NCI-H146 treated with DMSO at 0.1 percent for 48 hours (cell line): ENCODE results near the gene TMEM126A.
"Not testable (repeated sequence)": the region's sequence is repeated elsewhere in the genome, so short reads cannot be mapped to it uniquely, and the experiment has no call there.

Experiments used
- DNase-seq: peaks from one replicate; lab custom pipeline; 2025; ENCODE audit not compliant: unreplicated experiment; lab: John Stamatoyannopoulos, UW

The TMEM126A gene

DNA sequence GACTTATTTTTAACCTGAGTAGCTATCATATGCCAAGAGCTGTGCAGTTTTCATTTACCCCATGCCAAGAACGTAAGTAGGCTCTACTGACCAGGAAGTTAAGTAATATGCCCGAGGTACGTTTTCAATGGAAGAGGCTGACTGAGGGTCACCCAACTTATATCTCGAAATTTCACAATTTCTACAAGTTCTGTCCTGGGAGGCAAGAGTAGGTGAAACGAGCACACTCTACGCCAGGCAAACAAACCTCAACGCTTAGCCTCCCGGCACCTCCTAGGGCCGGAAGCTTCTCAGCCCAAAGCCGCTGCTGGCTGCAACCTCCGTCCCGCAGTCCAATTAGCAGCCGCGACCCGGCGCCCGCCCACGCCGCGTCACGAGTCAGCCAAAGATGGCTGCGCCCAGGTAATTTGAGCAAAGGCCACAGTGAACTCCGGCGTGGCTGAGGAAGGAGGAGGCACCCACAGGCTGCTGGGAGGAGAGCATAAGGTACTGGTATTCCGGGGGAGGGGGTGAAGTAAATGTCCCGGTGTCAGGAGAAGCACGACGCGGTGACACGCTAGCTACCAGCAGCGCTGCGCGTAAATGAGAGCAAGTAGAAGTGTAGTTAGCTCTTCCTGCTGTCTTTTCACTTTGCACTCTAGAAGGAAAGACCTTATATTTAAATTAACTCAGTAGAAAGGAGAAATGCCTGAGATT lies at the start of gene TMEM126A:
Gene TMEM126A (plus strand): TSS at position 364 of the 696 bp plus-strand sequence. CDS start 2,289 bp downstream, outside the sequence.
- peak; percentile 85 for DNase-seq

DNA sequence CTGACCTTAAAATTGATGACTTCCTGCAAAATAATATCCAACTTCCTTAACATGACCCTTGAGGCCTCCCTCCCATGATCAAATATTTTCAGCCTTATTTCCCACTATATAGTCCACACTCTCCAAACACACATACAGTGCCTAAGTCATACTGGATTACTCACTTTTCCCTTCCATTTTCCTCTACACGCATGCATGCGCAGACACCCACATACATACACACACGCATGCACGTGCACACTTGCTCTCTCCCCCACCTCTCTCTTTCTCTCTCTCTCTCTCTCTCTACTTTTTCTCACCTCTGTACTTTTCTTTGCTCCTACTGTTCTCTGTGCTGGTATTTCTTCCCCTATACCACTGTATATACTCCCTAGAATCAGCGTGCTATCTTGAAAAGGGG lies 48.7 kb upstream of the TMEM126A start:
- no peak for DNase-seq

DNA sequence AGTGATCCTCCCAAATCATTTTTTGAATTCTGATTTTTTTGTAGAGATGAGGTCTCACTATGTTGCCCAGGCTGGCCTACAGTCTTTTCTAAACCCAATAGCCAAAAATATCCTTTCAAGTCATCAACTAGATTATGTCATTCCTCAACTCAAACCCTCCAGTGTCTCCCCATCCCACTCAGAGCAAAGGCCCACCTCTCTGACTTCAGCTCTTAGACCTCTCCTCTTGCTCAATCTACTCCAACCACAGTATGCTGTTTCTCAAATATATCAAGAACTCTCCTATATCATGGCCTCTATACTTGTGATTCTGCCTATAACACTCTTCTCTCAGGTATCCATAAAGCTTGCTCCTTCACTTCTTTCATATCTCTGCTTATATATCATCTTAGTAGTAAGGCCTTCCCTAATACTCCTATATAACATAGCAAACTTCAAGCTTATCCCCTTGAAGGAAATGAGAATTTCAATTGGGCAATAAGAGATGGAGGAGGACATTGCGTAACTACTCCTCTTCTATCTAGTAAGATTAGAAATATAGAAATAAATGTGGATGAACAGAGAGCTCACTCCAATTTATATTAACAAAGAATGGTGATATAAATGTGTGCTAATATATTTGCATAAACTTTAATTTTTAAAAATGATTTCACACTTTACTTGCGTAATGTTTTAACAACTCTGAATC lies 45.1 kb upstream of the TMEM126A start:
- no peak for DNase-seq

DNA sequence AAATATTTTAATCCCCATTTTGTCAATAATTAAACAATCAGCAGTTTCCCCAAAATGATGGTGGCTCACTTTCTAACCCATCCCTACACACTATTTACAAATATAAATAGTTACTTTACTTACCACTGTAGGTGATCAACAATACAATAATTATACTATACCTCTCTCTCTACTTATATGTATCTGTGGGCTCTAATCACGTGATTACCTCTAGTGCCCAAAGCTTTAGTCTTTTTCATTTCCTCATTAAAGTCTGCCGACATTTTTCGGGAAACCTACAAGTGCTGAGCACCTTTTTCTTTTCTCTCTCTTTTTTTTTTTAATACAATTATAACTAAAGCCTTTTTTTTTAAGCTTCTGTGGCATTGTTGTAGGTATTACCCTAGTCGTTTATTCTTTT lies 44.5 kb upstream of the TMEM126A start:
- no peak for DNase-seq

DNA sequence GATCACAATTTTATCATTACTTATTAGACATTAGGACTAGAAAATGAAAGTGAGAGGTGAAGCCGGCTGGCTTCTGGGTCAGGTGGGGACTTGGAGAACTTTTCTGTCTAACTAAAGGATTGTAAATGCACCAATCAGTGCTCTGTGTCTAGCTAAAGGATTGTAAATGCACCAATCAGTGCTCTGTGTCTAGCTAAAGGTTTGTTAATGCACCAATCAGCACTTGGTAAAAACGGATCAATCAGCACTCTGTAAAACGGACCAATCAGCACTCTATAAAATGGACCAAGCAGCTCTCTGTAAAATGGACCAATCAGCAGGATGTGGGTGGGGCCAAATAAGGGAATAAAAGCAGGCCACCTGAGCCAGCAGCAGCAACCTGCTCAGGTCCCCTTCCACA lies 41.5 kb upstream of the TMEM126A start:
- not testable (repeated sequence) for DNase-seq

DNA sequence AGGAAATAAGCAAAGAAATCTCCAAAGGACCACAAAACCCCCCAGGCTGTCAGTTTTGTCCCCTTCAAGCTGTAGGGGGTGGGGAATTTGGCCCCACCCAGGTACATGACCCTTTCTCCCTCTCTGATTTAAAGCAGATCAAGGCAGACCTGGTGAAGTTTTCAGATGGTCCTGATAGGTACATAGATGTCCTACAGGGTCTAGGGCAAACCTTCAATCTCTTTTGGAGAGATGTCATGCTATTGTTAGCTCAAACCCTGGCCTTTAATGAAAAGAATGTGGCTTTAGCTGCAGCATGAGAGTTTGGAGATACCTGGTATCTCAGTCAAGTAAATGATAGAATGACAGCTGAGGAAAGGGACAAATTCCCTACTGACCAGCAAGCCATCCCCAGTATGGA lies 39.1 kb upstream of the TMEM126A start:
- DNase-seq, result not testable (repeated sequence)

DNA sequence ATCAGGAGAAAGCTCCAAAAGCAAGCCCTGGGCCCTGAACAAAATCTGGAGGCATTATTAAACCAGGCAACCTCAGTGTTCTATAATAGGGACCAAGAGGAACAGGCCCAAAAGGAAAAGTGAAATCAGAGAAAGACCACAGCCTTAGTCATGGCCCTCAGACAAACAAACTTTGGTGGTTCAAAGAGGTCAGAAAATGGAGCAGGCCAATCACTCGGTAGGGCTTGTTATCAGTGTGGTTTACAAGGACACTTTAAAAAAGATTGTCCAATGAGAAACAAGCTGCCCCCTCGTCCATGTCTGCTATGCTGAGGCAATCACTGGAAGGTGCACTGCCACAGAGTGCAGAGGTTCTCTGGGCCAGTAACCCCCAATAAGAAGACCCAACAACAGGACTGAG lies 38.5 kb upstream of the TMEM126A start:
- DNase-seq, result not testable (repeated sequence)

DNA sequence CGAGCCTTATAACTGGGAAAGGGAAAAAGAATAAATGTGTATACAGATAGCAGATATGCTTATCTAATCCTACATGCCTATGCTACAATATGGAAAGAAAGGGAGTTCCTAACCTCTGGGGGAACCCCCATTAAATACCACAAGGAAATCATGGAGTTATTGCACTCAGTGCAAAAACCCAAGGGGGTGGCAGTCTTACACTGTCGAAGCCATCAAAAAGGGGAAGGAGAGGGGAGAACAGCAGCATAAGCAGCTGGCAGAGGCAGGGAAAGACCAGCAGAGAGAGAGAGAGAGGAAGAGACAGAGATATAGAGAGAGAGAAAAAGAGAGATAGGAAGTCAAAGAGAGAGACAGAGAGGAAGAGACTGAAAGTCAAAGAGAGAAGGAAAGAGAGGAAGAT lies 36.1 kb upstream of the TMEM126A start:
- DNase-seq, result not testable (repeated sequence)

DNA sequence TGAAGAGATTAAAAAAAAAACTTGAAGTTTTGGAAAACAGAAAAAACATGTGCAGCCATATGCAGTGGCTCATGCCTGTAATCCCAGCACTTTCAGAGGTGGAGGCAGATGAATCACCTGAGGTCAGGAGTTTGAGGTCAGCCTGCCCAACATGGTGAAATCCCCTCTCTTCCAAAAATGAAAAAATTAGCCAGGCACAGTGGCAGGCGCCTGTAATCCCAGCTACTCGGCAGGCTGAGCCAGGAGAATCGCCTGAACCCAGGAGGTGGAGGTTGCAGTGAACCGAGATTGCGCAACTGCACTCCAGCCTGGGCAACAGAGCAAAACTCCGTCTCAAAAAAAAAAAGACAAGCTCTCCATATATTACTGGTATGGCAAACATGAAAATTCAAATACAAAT lies 28.3 kb upstream of the TMEM126A start:
- DNase-seq, result no peak

DNA sequence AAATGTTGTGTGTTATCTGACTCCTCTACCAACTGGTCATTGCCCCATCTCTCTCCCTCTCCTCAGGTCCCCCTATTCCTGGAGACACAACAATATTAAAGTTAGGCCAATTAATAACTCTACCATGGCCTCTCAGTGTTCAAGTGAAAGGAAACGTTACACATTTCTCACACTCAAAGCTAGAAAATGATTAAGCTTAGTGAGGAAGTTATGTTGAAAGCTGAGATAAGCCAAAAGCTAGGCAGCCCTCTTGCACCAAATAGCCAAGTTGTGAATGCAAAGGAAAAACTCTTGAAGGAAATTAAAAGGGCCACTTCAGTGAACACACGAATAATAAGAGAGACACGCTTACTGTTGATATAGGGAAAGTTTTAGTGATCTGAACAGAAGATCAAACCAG lies 27.5 kb upstream of the TMEM126A start:
- no peak for DNase-seq

DNA sequence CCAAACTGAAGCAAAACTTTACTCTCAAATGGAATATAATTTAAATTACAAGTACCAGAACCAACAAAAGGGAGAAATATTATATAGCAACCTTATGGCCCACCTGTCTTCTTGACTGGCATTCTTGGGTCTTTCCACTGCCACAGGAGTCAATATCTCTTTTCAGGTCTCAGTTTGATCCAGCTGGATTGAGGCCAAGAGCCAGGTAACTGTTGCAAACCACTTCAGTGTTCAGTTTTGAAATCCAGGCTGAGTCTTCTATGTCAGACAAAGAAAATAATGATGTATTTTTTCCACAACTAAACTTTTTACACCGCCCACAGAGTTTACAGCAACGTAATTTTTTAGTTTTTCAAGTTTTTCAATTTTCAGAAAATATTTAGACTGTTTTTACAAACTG lies 21.3 kb upstream of the TMEM126A start:
- no peak for DNase-seq

DNA sequence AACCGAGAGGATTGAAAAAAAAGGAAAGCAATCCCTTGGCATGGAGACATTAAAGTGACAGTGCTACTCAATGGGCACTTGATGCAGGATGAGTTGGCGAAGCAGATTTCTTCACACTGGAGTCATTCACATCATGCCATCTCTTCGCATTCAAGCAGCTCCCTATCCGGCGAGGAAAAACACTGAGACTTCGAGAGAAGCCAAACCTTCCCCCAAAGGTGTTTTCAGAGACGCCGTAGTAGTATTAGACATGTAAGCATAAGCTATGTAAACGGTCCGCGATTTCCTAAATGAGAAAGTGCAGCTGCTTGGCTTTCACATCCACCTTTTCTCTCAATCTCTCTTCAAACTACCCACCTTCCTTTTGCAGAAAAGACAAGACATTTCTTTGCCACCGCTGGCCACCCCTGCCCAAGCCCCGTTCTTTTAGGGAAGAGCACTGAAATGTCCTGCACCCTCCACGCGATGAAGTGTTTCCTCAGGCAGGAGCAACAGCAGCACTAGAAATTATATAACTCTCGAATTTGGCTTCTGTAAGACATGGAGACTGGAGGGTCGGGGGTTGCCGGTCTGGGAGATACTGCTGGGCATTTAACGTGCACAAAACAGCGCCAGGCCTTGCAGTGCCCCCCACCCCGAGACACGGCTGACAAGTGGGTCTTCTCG lies 20.3 kb upstream of the TMEM126A start, which contains the start of gene DLG2:
Gene DLG2 (minus strand): TSS at position 13 of the 666 bp plus-strand sequence.
- no peak for DNase-seq

DNA sequence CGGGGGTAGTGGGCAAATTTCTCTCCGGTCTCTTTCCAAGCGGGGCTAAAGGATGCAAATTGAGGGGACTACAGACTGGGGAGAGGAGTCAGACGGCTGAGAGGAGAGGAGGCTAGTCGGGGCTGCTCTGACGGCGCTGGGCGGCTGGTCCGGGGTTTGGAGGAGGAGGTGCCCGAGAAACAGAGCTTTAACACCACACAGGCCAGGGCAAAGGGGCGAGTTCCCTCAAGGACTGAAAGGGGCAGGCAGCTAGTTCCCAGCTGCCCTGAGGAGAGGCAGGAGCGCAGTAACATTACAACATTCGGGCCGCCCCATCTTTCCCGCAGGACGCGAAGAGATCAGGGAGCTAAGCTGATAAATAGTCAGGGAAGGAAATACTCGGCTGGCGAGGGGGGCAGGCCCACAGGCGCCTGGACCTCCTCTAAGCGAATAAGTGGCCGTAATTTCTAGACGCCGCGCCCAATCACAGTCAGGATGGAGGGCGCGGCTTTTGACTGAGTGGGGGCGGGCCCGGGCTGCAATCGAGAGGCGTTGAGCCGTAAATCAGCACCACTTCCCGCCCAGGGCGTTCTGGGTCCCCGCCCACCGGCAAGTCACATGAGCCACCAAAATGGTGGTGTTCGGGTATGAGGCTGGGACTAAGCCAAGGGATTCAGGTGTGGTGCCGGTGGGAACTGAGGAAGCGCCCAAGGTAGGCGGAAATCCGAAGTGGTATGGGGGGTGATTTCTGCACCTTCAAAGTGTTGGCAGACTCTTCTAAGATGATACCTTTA lies 19.6 kb upstream of the TMEM126A start, which contains the start of gene TMEM126B:
Gene TMEM126B (plus strand): TSS at position 596 of the 773 bp plus-strand sequence. CDS start 15 bp downstream, at position 611.
- peak; percentile 97 for DNase-seq

DNA sequence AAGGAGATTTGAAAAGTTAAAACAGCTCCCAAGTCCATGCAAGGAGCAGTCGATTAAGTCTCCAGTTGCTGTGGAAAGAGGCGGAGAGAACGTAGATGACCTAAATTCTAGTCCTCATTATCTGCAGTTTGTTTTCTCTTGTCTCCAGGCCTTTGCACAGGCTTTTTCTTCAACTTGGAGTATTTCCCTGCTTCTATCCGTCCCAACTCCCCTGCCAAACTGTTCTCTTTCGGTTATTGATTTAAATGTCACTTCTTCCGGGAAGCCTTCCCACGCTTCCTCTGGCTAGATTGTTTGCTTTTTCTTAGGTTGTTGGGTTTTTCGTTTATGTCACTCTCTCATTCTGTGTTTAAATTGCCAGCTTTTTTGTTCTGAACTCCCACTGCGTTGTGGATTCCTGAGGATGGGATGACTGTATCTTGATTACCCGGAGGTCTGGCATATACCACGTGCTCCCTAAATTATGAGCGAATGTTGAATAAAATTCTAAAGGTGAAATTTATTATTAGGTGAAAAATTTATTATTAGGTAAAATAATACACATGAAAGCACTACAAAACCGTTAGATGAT lies 18.9 kb upstream of the TMEM126A start:
- DNase-seq, result no peak

DNA sequence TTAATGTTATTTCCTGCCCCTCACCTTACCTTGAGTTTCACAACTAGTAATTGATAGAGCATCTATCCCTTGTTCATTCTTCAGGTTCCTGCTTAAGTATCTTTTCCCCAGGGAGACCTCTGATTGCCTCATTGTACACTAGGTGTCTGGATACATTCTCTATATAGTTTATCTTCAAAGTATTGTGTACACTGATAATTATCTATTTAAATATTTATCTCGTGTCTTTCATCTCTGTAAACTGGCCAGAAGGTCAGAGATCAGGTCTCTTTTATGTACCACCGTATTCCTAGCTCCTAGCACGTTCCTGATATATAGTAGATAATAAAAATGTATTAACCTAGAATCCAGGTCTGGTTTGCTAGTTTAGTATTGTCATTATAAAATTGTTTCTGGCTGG lies 13.0 kb upstream of the TMEM126A start:
- no peak for DNase-seq

DNA sequence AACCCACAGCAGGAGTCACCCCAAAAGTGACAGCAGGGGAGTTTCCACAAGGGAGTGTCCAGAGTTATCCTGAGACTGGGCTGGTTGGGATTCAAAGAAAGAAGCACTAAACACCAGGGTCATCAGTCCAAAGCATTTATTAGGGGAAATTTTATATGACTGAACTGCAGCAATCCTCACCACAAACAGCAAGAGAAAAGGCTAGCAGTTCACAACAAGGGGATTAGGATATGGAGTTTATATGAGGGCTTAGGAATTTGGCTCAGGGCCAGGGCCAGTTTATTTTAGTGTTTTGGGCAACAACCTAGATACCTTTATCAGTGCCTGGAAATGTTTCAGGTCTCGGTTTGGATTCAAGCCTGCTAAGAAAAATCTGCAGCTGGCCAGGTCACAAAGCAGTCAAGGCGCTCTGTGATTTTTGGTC lies 4.6 kb upstream of the TMEM126A start:
- DNase-seq, result no peak

DNA sequence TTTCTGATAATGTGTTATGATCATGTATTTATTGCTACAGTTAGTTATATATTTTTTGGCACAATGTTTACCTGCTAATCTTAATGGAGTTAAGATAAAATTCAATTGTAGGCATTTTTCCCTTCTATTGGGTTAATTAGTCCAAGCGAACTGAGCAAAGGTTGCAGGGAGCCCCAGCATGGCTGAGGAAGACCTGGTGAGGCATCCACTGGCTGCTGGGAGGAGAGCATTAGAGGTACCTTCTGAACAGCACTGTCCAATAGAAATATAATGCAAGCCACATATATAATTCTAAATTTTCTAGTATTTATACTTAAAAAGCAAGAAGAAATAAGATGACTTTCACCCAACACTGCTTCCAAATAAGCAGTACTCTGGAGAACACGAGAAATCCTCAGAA lies 689 bp upstream of the TMEM126A start:
- no peak for DNase-seq

DNA sequence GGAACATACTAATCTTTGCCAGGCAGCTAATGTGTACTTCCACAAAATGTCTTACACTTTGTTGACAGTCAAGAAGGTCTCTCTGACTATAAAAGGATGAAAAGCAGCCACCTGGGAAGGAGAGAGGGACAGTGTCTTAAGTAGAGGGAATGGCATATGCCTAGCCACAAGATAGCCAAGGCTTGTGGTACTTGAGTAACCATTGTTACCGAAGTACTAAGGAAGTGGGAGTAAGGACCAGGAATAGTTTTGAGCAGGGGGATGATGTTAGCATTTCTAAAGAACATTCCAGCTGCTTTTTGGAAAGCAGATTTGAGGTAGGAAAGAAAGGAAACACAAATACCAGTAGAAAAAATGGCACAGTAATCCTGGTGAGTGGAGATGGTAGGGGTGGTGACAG lies 3.4 kb downstream of the TMEM126A start:
- no peak for DNase-seq

DNA sequence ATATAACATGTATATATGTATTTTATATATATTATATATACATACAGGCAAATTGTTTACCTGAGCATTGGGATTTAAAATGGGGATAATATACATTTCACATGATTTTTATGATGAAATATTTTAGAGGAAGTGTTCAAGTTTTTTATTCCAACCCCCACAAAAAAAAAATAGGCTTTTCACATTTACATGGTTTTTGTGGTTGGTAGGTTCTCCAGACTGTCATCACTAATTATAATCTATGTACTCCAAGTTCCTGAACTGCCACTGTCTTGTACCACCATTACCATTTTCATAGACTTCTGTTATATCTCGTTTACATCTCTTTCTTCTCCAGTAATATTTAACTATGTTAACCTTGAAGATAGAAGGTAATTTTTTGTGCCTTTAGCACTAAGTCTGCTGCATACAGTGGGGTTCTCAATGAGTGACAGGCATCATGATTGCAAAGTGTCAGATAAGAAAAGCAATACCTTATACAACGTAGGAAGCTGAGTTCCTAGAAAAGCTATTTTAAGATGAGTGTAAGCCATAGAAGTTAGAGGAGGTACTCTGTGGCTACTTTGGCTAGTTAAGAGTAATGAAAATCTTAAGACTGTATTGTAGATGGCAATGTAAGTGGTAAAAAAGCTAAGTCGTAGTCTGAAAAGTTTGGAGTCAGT lies 5.2 kb downstream of the TMEM126A start:
- DNase-seq, result no peak

DNA sequence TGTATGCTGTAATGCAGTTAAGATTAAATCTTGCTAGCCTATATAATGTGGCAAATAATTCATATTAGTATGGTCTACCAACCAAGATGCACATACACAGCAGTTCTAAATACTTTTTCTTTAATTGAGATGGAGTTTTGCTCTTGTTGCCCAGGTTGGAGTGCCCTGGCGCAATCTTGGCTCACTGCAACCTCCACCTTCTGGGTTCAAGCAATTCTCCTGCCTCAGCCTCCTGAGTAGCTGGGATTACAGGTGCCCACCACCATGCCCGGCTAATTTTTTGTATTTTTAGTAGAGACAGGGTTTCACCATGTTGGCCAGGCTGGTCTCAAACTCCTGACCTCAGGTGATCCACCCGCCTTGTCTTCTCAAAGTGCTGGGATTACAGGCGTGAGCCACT lies 6.6 kb downstream of the TMEM126A start:
- DNase-seq, result not testable (repeated sequence)
